ENCODE measurements around the gene NKAIN2. TPM values are rescaled to one million over a fixed set of nuclear protein-coding genes. Genes with fewer than 3 reads are reported as not detected.
A peak's percentile ranks its signal among the peaks of the same experiment; 100 is the strongest.

Gene NKAIN2
- total RNA-seq, 2 donors from 2014 or later = 0.31 to 2.3 TPM

GRCh38 chr6:123770247-123770949, 33.3 kb upstream of the NKAIN2 start:
- TF ChIP-seq, protein P1, sequence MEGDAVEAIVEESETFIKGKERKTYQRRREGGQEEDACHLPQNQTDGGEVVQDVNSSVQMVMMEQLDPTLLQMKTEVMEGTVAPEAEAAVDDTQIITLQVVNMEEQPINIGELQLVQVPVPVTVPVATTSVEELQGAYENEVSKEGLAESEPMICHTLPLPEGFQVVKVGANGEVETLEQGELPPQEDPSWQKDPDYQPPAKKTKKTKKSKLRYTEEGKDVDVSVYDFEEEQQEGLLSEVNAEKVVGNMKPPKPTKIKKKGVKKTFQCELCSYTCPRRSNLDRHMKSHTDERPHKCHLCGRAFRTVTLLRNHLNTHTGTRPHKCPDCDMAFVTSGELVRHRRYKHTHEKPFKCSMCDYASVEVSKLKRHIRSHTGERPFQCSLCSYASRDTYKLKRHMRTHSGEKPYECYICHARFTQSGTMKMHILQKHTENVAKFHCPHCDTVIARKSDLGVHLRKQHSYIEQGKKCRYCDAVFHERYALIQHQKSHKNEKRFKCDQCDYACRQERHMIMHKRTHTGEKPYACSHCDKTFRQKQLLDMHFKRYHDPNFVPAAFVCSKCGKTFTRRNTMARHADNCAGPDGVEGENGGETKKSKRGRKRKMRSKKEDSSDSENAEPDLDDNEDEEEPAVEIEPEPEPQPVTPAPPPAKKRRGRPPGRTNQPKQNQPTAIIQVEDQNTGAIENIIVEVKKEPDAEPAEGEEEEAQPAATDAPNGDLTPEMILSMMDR (IDR thresholded peaks at IDR 0.05) = no peak
- no peaks in the 10 kb centered on the region for H3K36me3 ChIP-seq
- H3K4me1 ChIP-seq = no peaks in the 10 kb centered on the region
- H3K9me3 ChIP-seq = no peaks in the 10 kb centered on the region
- no peak for DNase-seq (ENCODE audit: low spot score)
- H3K4me3 ChIP-seq = no peak overlapping the region
- H3K27me3 ChIP-seq = no peaks in the 10 kb centered on the region
- no peak overlapping the region for H3K27ac ChIP-seq

DNA sequence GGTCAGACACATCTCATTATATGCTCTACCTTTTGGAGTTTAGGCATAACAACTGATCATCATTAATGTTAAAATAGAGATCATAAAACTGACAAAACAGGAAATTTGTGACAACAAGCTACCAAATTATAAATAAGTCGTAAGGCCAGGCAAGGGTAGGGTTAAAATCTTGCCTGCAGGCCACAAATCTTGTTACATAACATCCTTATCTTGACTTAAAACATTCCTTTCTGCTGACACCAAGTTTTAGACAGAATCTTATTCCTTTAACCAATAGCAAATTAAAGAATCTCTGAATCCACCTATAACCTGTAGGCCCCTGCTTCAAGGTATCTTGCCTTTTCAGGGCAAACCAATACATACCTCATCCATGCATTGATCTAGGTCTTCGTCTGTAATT, 32.5 kb upstream of the NKAIN2 start:
- H3K4me3 ChIP-seq = no peak overlapping the region
- no peaks in the 10 kb centered on the region for H3K9me3 ChIP-seq
- no peaks in the 10 kb centered on the region for H3K4me1 ChIP-seq
- H3K36me3 ChIP-seq = no peaks in the 10 kb centered on the region
- DNase-seq (ENCODE audit: low spot score) = no peak
- TF ChIP-seq, protein P1 (IDR thresholded peaks at IDR 0.05) = no peak
- no peak overlapping the region for H3K27ac ChIP-seq
- no peaks in the 10 kb centered on the region for H3K27me3 ChIP-seq

GRCh38 chr6:123777563-123777962, 26.1 kb upstream of the NKAIN2 start:
- Histone ChIP-seq H3K9me3 (no peaks in the 10 kb centered on the region), H3K27me3 (no peaks in the 10 kb centered on the region), H3K4me1 (no peaks in the 10 kb centered on the region), H3K36me3 (no peaks in the 10 kb centered on the region), H3K27ac (no peak overlapping the region), H3K4me3 (no peak overlapping the region)
- no peak for DNase-seq (ENCODE audit: low spot score)
- TF ChIP-seq, protein P1 (IDR thresholded peaks at IDR 0.05) = peak in 1 of 2 donors; percentile 49

DNA sequence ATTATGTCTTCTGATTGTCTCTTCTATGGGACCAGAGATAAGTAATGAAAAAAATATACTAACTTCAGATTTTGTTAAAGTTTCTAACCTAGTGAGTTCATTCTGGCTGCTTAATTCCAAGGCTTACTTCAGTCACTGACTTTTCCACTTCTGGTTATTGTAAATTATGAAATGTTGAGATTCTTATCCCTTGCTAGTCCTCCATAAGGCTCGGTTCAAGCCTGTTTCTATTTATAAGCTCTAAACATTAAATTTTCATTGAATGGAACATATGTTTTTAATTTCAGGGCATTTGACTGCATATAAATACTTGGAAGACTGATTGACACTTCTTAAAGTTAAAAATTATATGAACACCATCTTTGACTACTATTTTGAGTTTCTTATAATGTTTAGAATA, 23.6 kb upstream of the NKAIN2 start:
- Histone ChIP-seq H3K9me3 (no peaks in the 10 kb centered on the region), H3K4me3 (no peak overlapping the region), H3K4me1 (no peaks in the 10 kb centered on the region), H3K27ac (no peak overlapping the region), H3K27me3 (no peaks in the 10 kb centered on the region), H3K36me3 (no peaks in the 10 kb centered on the region)
- TF ChIP-seq, protein P1 (IDR thresholded peaks at IDR 0.05) = no peak
- no peak for DNase-seq (ENCODE audit: low spot score)

DNA sequence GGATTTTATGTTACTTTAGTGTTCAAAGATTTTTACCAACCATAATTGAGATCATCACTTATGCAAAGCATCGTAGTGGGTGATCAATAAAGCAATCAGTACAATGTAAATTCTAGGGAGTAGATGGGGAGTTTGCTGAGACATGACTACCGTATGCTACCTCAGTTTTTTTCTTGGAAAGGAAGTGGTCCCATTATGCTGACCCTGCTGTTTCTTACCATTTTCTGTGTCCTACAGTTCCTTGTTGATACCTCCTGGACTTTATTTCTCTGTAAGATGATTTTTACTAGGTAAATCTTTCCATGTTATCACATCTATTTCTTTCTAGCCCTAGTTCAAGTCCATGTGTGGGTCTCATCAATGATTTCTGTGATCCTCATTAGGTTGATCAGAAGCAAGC, 19.3 kb upstream of the NKAIN2 start:
- DNase-seq (ENCODE audit: low spot score) = no peak
- Histone ChIP-seq H3K27me3 (no peaks in the 10 kb centered on the region), H3K36me3 (no peaks in the 10 kb centered on the region), H3K4me1 (no peaks in the 10 kb centered on the region), H3K4me3 (no peak overlapping the region), H3K27ac (no peak overlapping the region), H3K9me3 (no peaks in the 10 kb centered on the region)
- TF ChIP-seq, protein P1 (IDR thresholded peaks at IDR 0.05) = no peak

GRCh38 chr6:123785039-123785438, 18.6 kb upstream of the NKAIN2 start:
- H3K36me3 ChIP-seq = no peaks in the 10 kb centered on the region
- no peak overlapping the region for H3K27ac ChIP-seq
- no peak overlapping the region for H3K4me3 ChIP-seq
- no peak for DNase-seq (ENCODE audit: low spot score)
- TF ChIP-seq, protein P1 (IDR thresholded peaks at IDR 0.05) = no peak
- H3K9me3 ChIP-seq = no peaks in the 10 kb centered on the region
- H3K27me3 ChIP-seq = no peaks in the 10 kb centered on the region
- H3K4me1 ChIP-seq = no peaks in the 10 kb centered on the region
